Colonic mucosa (tissue), 4 donors: ENCODE measurements around the gene EXOC3L4. TPM values are rescaled to one million over a fixed set of nuclear protein-coding genes. Genes with fewer than 3 reads are reported as not detected.
"Not testable (repeated sequence)": the region's sequence is repeated elsewhere in the genome, so short reads cannot be mapped to it uniquely, and the experiment has no call there.

Experiments
- DNase-seq: peaks from one replicate; pipeline ENCODE4 v3.0.0-alpha.2; 2020
- H3K27ac ChIP-seq: fragments of 200-600 bp; one replicate; pipeline ENCODE4 v1.8.0; 2021
- H3K27me3 ChIP-seq: fragments of 200-600 bp; one replicate; pipeline ENCODE4 v1.8.0; 2021
- H3K36me3 ChIP-seq: fragments of 200-600 bp; one replicate; pipeline ENCODE4 v1.8.0; 2021
- H3K4me1 ChIP-seq: fragments of 200-600 bp; one replicate; pipeline ENCODE4 v1.8.0; 2021; ENCODE audit warnings: mild to moderate bottlenecking
- H3K4me3 ChIP-seq: fragments of 200-600 bp; one replicate; pipeline ENCODE4 v1.8.0; 2021
- H3K9ac ChIP-seq, 2 donors: one replicate each; pipeline ENCODE4 v1.7.0; 2013; ENCODE audit warnings: control low read depth in 2 of 2, low read depth in 2 of 2, low read length in 2 of 2
- H3K9me3 ChIP-seq: fragments of 200-600 bp; one replicate; pipeline ENCODE4 v1.8.0; 2021
- CTCF ChIP-seq: fragments of 200-600 bp; IDR thresholded peaks from one replicate; pipeline ENCODE4 v1.8.0; 2022; ENCODE audit warnings: antibody characterized with exemption, mild to moderate bottlenecking
- intact Hi-C: fragments of 100-400 bp; cut with DNase I; formaldehyde crosslinking; loops from one replicate; pipeline ENCODE4 v1.14.1; 2022
- total RNA-seq, 2 donors: library from RNA; stranded (reverse); fragmentation: NEBNext Ultra II Directional in 1 of 2; extraction: Animal tissue kit (Norgen Biotek cat#: 25700) in 1 of 2; gene quantifications; one replicate each; pipeline ENCODE4 v1.2.1, GENCODE V29; 2021
- donor health status: healthy.
- donor health status: DM: no; HTN: no; CAD: no.
- donor health status: DM: no; HTN: no; CAD: no.

Gene EXOC3L4
- 10 to 100 TPM; 11.3 to 15.6 TPM for total RNA-seq

- no peaks in the 10 kb centered on the region for H3K9me3 ChIP-seq
- TF ChIP-seq CTCF = no peak
- H3K9ac ChIP-seq = peak within 1 kb of the TSS; percentile 76 to 82
- peak within 1 kb of the TSS; percentile 81 for H3K27ac ChIP-seq
- no peaks in the 10 kb centered on the region for H3K27me3 ChIP-seq
- peaks cover 20% of the 10 kb centered on the region for H3K4me1 ChIP-seq
- DNase-seq = peak; percentile 81
- no peaks in the 10 kb centered on the region for H3K36me3 ChIP-seq
- peak within 1 kb of the TSS; percentile 24 for H3K4me3 ChIP-seq
- intact Hi-C loops = no loop called here
These were observed at the start of gene EXOC3L4 for GRCh38 chr14:103094406-103095209. Gene EXOC3L4, plus strand, starts transcription at chr14:103094725. Its CDS starts 5,495 bp downstream, at chr14:103100220.

- Histone ChIP-seq H3K27ac (no peak overlapping the region), H3K4me1 (no peaks in the 10 kb centered on the region), H3K9me3 (no peaks in the 10 kb centered on the region), H3K4me3 (no peak overlapping the region), H3K36me3 (no peaks in the 10 kb centered on the region), H3K27me3 (no peaks in the 10 kb centered on the region), H3K9ac (no peak overlapping the region)
- intact Hi-C loops = no loop called here
- DNase-seq = no peak
- TF ChIP-seq CTCF = no peak
These were observed 49.1 kb upstream of the EXOC3L4 start for GRCh38 chr14:103045371-103045869.

- H3K27me3 ChIP-seq, H3K27ac ChIP-seq, intact Hi-C loops, H3K9me3 ChIP-seq, H3K4me3 ChIP-seq, H3K4me1 ChIP-seq, DNase-seq, H3K9ac ChIP-seq, H3K36me3 ChIP-seq: not testable (repeated sequence)
These were observed 47.1 kb upstream of the EXOC3L4 start for GRCh38 chr14:103047453-103047852.

- intact Hi-C loops = no loop called here
- H3K4me1 ChIP-seq = no peaks in the 10 kb centered on the region
- no peak for DNase-seq
- no peak for TF ChIP-seq CTCF
- no peaks in the 10 kb centered on the region for H3K27me3 ChIP-seq
- H3K9me3 ChIP-seq = no peaks in the 10 kb centered on the region
- no peak overlapping the region for H3K4me3 ChIP-seq
- H3K9ac ChIP-seq = no peak overlapping the region
- H3K27ac ChIP-seq = no peak overlapping the region
- no peaks in the 10 kb centered on the region for H3K36me3 ChIP-seq
These were observed 43.6 kb upstream of the EXOC3L4 start for GRCh38 chr14:103050935-103051334.

GRCh38 chr14:103052407-103052806 is 42.1 kb upstream of the EXOC3L4 start:
- Histone ChIP-seq H3K9me3 (no peaks in the 10 kb centered on the region), H3K36me3 (no peaks in the 10 kb centered on the region), H3K4me1 (no peaks in the 10 kb centered on the region), H3K9ac (no peak overlapping the region), H3K27me3 (no peaks in the 10 kb centered on the region), H3K27ac (no peak overlapping the region), H3K4me3 (no peak overlapping the region)
- intact Hi-C loops = no loop called here
- DNase-seq = no peak
- TF ChIP-seq CTCF = no peak

- no peaks in the 10 kb centered on the region for H3K27me3 ChIP-seq
- peak overlapping the region; percentile 93 for H3K4me3 ChIP-seq
- H3K9ac ChIP-seq = peak overlapping the region in 1 of 2 donors; percentile 73
- no peak for DNase-seq
- H3K27ac ChIP-seq = peak overlapping the region; percentile 94
- intact Hi-C loops = no loop called here
- peaks cover 4% of the 10 kb centered on the region for H3K4me1 ChIP-seq
- TF ChIP-seq CTCF = no peak
- no peaks in the 10 kb centered on the region for H3K9me3 ChIP-seq
- no peaks in the 10 kb centered on the region for H3K36me3 ChIP-seq
These were observed 38.8 kb upstream of the EXOC3L4 start for GRCh38 chr14:103055695-103056094.
